ENCODE results near the gene XRCC1.
"Not testable (repeated sequence)": the region's sequence is repeated elsewhere in the genome, so short reads cannot be mapped to it uniquely, and the experiment has no call there.

Gene XRCC1

GRCh38 chr19:43575156-43575950 is at the start of gene XRCC1, which contains the start of gene PINLYP:
Gene XRCC1, minus strand, starts transcription at chr19:43575527. Its CDS starts 69 bp downstream, at chr19:43575458.
Gene PINLYP, plus strand, starts transcription at chr19:43575801. Its CDS starts 1,391 bp downstream, at chr19:43577192.
- DNase-seq (ENCODE audit: low read depth, low spot score), result peak; percentile 96

GRCh38 chr19:43624933-43625332 is 49.6 kb upstream of the XRCC1 start:
- DNase-seq (ENCODE audit: low read depth, low spot score), result no peak

- DNase-seq (ENCODE audit: low read depth, low spot score), result no peak
These were observed 48.8 kb upstream of the XRCC1 start for GRCh38 chr19:43623889-43624670.

- no peak for DNase-seq (ENCODE audit: low read depth, low spot score)
These were observed 47.6 kb upstream of the XRCC1 start for GRCh38 chr19:43622956-43623355.

GRCh38 chr19:43622070-43622469 is 46.7 kb upstream of the XRCC1 start:
- DNase-seq (ENCODE audit: low read depth, low spot score), result no peak

- no peak for DNase-seq (ENCODE audit: low read depth, low spot score)
These were observed 45.0 kb upstream of the XRCC1 start for GRCh38 chr19:43620061-43621001.

GRCh38 chr19:43619262-43620060 is 44.1 kb upstream of the XRCC1 start, which contains the start of gene ZNF428:
Gene ZNF428, minus strand, starts transcription at chr19:43619629. Its CDS starts 5,325 bp downstream, at chr19:43614304.
- peak; percentile 70 for DNase-seq (ENCODE audit: low read depth, low spot score)

GRCh38 chr19:43618921-43619261 is 43.6 kb upstream of the XRCC1 start:
- no peak for DNase-seq (ENCODE audit: low read depth, low spot score)

- DNase-seq (ENCODE audit: low read depth, low spot score), result no peak
These were observed 41.6 kb upstream of the XRCC1 start for GRCh38 chr19:43616954-43617353.

- no peak for DNase-seq (ENCODE audit: low read depth, low spot score)
These were observed 41.0 kb upstream of the XRCC1 start for GRCh38 chr19:43616306-43616705.

- no peak for DNase-seq (ENCODE audit: low read depth, low spot score)
These were observed 37.0 kb upstream of the XRCC1 start for GRCh38 chr19:43612374-43612773.

GRCh38 chr19:43611788-43612187 is 36.5 kb upstream of the XRCC1 start, which contains the start of gene SRRM5:
Gene SRRM5, plus strand, starts transcription at chr19:43612088. Its CDS starts 34 bp downstream, at chr19:43612122.
- no peak for DNase-seq (ENCODE audit: low read depth, low spot score)

GRCh38 chr19:43610493-43610892 is 35.2 kb upstream of the XRCC1 start:
- DNase-seq (ENCODE audit: low read depth, low spot score), result peak; percentile 83

GRCh38 chr19:43609872-43610271 is 34.5 kb upstream of the XRCC1 start:
- no peak for DNase-seq (ENCODE audit: low read depth, low spot score)

- no peak for DNase-seq (ENCODE audit: low read depth, low spot score)
These were observed 32.2 kb upstream of the XRCC1 start for GRCh38 chr19:43607238-43608205.

GRCh38 chr19:43606569-43607229 is 31.4 kb upstream of the XRCC1 start:
- no peak for DNase-seq (ENCODE audit: low read depth, low spot score)

GRCh38 chr19:43605875-43606568 is 30.7 kb upstream of the XRCC1 start:
- DNase-seq (ENCODE audit: low read depth, low spot score), result no peak

- not testable (repeated sequence) for DNase-seq (ENCODE audit: low read depth, low spot score)
These were observed 25.0 kb upstream of the XRCC1 start for GRCh38 chr19:43600326-43600725.
